ENCODE measurements around the gene SLC9A2.

DNA sequence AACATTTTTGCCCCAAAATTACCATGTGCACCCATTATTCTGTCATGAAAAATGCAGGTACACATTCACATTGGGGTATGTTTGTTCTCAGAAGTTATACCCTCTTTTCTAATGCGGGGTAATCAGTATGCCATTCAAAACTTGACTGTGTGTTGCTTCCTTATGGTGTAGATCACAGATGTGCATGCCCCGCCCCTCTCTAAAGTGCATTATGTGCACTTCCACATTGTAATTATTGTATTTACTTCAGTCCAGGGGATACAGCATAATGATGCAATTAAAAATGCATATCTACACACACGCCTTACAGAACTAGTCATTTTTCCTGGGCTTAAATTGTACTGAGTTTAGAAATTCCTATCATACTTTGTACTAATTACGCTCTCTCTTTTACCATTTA, 48.8 kb downstream of the SLC9A2 start:
- TF ChIP-seq, protein P1, sequence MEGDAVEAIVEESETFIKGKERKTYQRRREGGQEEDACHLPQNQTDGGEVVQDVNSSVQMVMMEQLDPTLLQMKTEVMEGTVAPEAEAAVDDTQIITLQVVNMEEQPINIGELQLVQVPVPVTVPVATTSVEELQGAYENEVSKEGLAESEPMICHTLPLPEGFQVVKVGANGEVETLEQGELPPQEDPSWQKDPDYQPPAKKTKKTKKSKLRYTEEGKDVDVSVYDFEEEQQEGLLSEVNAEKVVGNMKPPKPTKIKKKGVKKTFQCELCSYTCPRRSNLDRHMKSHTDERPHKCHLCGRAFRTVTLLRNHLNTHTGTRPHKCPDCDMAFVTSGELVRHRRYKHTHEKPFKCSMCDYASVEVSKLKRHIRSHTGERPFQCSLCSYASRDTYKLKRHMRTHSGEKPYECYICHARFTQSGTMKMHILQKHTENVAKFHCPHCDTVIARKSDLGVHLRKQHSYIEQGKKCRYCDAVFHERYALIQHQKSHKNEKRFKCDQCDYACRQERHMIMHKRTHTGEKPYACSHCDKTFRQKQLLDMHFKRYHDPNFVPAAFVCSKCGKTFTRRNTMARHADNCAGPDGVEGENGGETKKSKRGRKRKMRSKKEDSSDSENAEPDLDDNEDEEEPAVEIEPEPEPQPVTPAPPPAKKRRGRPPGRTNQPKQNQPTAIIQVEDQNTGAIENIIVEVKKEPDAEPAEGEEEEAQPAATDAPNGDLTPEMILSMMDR (conservative IDR thresholded peaks at IDR 0.05; ENCODE audit: low read depth, low read length), result no peak
- TF ChIP-seq EZH2 (IDR thresholded peaks at IDR 0.05; ENCODE audit: low read length, unreplicated experiment), result no peak

Data from PC-3 (cell line).